Ishikawa (cell line): ENCODE measurements around the gene GLT8D2.

Experiments used
- CEBPB ChIP-seq: IDR thresholded peaks from 2 replicates; pipeline ENCODE4 v1.6.1; 2012
- CREB1 ChIP-seq: IDR thresholded peaks from 2 replicates; pipeline ENCODE4 v1.6.1; 2012; ENCODE audit warnings: low read depth
- EGR1 ChIP-seq: IDR thresholded peaks from 2 replicates; pipeline ENCODE4 v1.6.1; 2012
- EP300 ChIP-seq: IDR thresholded peaks from 2 replicates; pipeline ENCODE4 v1.6.1; 2012; ENCODE audit warnings: borderline replicate concordance
- FOXM1 ChIP-seq: IDR thresholded peaks from 2 replicates; pipeline ENCODE4 v1.6.1; 2012; ENCODE audit warnings: low read depth, borderline replicate concordance
- MAX ChIP-seq: IDR thresholded peaks from 2 replicates; pipeline ENCODE4 v1.6.1; 2012
- NFIC ChIP-seq: IDR thresholded peaks from 2 replicates; pipeline ENCODE4 v1.6.1; 2012
- RAD21 ChIP-seq: IDR thresholded peaks from 2 replicates; pipeline ENCODE4 v1.6.1; 2012; ENCODE audit warnings: low read depth
- REST ChIP-seq: IDR thresholded peaks from 2 replicates; pipeline ENCODE4 v1.6.1; 2012; ENCODE audit warnings: low read depth, mild to moderate bottlenecking
- TAF1 ChIP-seq: IDR thresholded peaks from 2 replicates; pipeline ENCODE4 v1.6.1; 2012; ENCODE audit warnings: low read depth, mild to moderate bottlenecking
- TCF12 ChIP-seq: IDR thresholded peaks from 2 replicates; pipeline ENCODE4 v1.6.1; 2012; ENCODE audit warnings: low read depth
- TEAD4 ChIP-seq: IDR thresholded peaks from 2 replicates; pipeline ENCODE4 v1.6.1; 2012
- USF1 ChIP-seq: IDR thresholded peaks from 2 replicates; pipeline ENCODE4 v1.6.1; 2012
- YY1 ChIP-seq: IDR thresholded peaks from 2 replicates; pipeline ENCODE4 v1.6.1; 2012; ENCODE audit warnings: low read depth
- ZBTB7A ChIP-seq: IDR thresholded peaks from 2 replicates; pipeline ENCODE4 v1.6.1; 2012; ENCODE audit warnings: low read depth

The GLT8D2 gene

GRCh38 chr12:103955811-103956508, 94.0 kb downstream of the GLT8D2 start:
- TF ChIP-seq RAD21 (no peak), MAX (no peak), TEAD4 (no peak), FOXM1 (no peak), REST (no peak), EGR1 (no peak), NFIC (no peak), CREB1 (no peak), EP300 (no peak), TCF12 (no peak), USF1 (no peak), CEBPB (no peak), YY1 (no peak), ZBTB7A (no peak), TAF1 (no peak)

- TF ChIP-seq CEBPB (no peak), ZBTB7A (no peak), USF1 (no peak), TCF12 (no peak), REST (no peak), CREB1 (no peak), EP300 (no peak), EGR1 (no peak), TAF1 (no peak), TEAD4 (no peak), RAD21 (no peak)
Measured at GRCh38 chr12:103952497-103952896, 97.5 kb downstream of the GLT8D2 start.

GRCh38 chr12:103948746-103949406, 101.1 kb downstream of the GLT8D2 start:
- TF ChIP-seq RAD21 (no peak), TCF12 (no peak), CREB1 (no peak), TAF1 (no peak), CEBPB (no peak), YY1 (no peak), REST (no peak), ZBTB7A (no peak), EGR1 (no peak), FOXM1 (no peak), TEAD4 (no peak), MAX (no peak), NFIC (no peak), USF1 (no peak), EP300 (no peak)
